OCI-LY3 (cell line): Measurements from ENCODE around the gene TRAPPC2L.

Experiments
- H2AFZ ChIP-seq: fragments of 200-600, 300-600 bp; shearing (Covaris generic); 2 replicates; pipeline ENCODE4 v1.6.0; 2014; ENCODE audit warnings: antibody characterized with exemption, low read depth, low read length
- H3K27ac ChIP-seq: fragments of 200-600, 300-600 bp; sonication (generic); 2 replicates; pipeline ENCODE4 v1.5.1; 2014; ENCODE audit warnings: mild to moderate bottlenecking, low read length, moderate library complexity, mixed read lengths
- H3K27me3 ChIP-seq: fragments of 200-600, 300-600 bp; sonication (generic); 2 replicates; pipeline ENCODE4 v1.6.1; 2014; ENCODE audit warnings: low read depth, low read length, mixed read lengths
- H3K36me3 ChIP-seq: fragments of 200-600, 300-600 bp; sonication (generic); replicated peaks from 2 replicates; pipeline ENCODE3; 2014; ENCODE audit warnings: low read depth, low read length, mixed read lengths
- H3K4me1 ChIP-seq: fragments of 300-600, 200-600 bp; sonication (generic); 2 replicates; pipeline ENCODE4 v1.6.1; 2014; ENCODE audit warnings: low read length, mixed read lengths
- H3K4me2 ChIP-seq: fragments of 200-600, 300-600 bp; sonication (generic); 2 replicates; pipeline ENCODE4 v1.6.1; 2014; ENCODE audit warnings: low read length, mixed read lengths
- H3K4me3 ChIP-seq: fragments of 300-600, 200-600 bp; sonication (generic); 2 replicates; pipeline ENCODE4 v1.5.1; 2014; ENCODE audit warnings: antibody characterized with exemption, mild to moderate bottlenecking, low read length, moderate library complexity
- H3K79me2 ChIP-seq: fragments of 300-600, 200-600 bp; shearing (Covaris generic); 2 replicates; pipeline ENCODE4 v1.6.1; 2014; ENCODE audit warnings: mild to moderate bottlenecking, low read length, mixed read lengths
- H3K9ac ChIP-seq: fragments of 300-600, 200-600 bp; shearing (Covaris generic); 2 replicates; pipeline ENCODE4 v1.6.0; 2014; ENCODE audit warnings: mild to moderate bottlenecking, low read length, moderate library complexity
- H3K9me3 ChIP-seq: fragments of 200-600, 300-600 bp; shearing (Covaris generic); 2 replicates; pipeline ENCODE4 v1.6.1; 2014; ENCODE audit warnings: low read length, mixed read lengths; ENCODE audit not compliant: insufficient read depth
- H4K20me1 ChIP-seq: fragments of 200-600, 300-600 bp; sonication (generic); 2 replicates; pipeline ENCODE4 v1.6.1; 2016; ENCODE audit warnings: low read length, mixed read lengths; ENCODE audit not compliant: insufficient read depth
- CTCF ChIP-seq: fragments of 200-600, 300-600 bp; sonication (generic); IDR thresholded peaks from 2 replicates; pipeline ENCODE4 v1.5.1; 2014; ENCODE audit warnings: antibody characterized with exemption, low read length, low read depth
- EZH2phosphoT487 ChIP-seq: fragments of 200-600 bp; shearing (Covaris generic); IDR thresholded peaks from 2 replicates; pipeline ENCODE4 v1.6.1; 2018; ENCODE audit warnings: antibody characterized with exemption, mixed run types, low read depth

The TRAPPC2L gene

GRCh38 chr16:88825146-88825545 is 31.8 kb upstream of the TRAPPC2L start:
- Histone ChIP-seq H3K27me3 (no peaks in the 10 kb centered on the region), H3K9me3 (no peaks in the 10 kb centered on the region), H3K9ac (no peak overlapping the region), H3K36me3 (no peaks in the 10 kb centered on the region), H3K4me3 (no peak overlapping the region), H3K4me2 (no peak overlapping the region), H3K79me2 (no peaks in the 10 kb centered on the region), H2AFZ (no peak overlapping the region), H4K20me1 (no peaks in the 10 kb centered on the region), H3K27ac (no peak overlapping the region), H3K4me1 (no peaks in the 10 kb centered on the region)
- TF ChIP-seq CTCF (no peak), EZH2phosphoT487 (no peak)

- H4K20me1 ChIP-seq, result no peaks in the 10 kb centered on the region; the same call in 1 of the 2 replicates
- no peak overlapping the region for H3K9ac ChIP-seq
- H3K4me1 ChIP-seq, result no peaks in the 10 kb centered on the region
- H3K4me2 ChIP-seq, result no peak overlapping the region
- H3K4me3 ChIP-seq, result no peak overlapping the region
- H2AFZ ChIP-seq, result no peak overlapping the region
- no peaks in the 10 kb centered on the region for H3K9me3 ChIP-seq
- H3K27me3 ChIP-seq, result no peaks in the 10 kb centered on the region
- TF ChIP-seq EZH2phosphoT487 (no peak), CTCF (no peak)
- H3K79me2 ChIP-seq, result no peaks in the 10 kb centered on the region
- H3K27ac ChIP-seq, result no peak overlapping the region
- H3K36me3 ChIP-seq, result no peaks in the 10 kb centered on the region
Observed at GRCh38 chr16:88826070-88826840, 30.7 kb upstream of the TRAPPC2L start.

GRCh38 chr16:88827727-88828126 is 29.2 kb upstream of the TRAPPC2L start:
- TF ChIP-seq CTCF, result no peak
- TF ChIP-seq EZH2phosphoT487, result no peak
- Histone ChIP-seq H3K9me3 (no peaks in the 10 kb centered on the region), H3K4me3 (no peak overlapping the region), H3K4me1 (peaks cover 5% of the 10 kb centered on the region; the same call in 1 of the 2 replicates), H3K9ac (no peak overlapping the region), H3K36me3 (no peaks in the 10 kb centered on the region), H4K20me1 (no peaks in the 10 kb centered on the region; the same call in 1 of the 2 replicates), H3K27me3 (no peaks in the 10 kb centered on the region), H3K4me2 (no peak overlapping the region), H2AFZ (no peak overlapping the region), H3K27ac (no peak overlapping the region), H3K79me2 (no peaks in the 10 kb centered on the region)

- no peak overlapping the region for H3K27ac ChIP-seq
Observed at GRCh38 chr16:88828711-88829110, 28.2 kb upstream of the TRAPPC2L start.

More at GRCh38 chr16:88828711-88829110, 28.2 kb upstream of the TRAPPC2L start:
- H3K4me3 ChIP-seq, result no peak overlapping the region
- no peaks in the 10 kb centered on the region for H3K36me3 ChIP-seq
- no peak overlapping the region for H3K9ac ChIP-seq
- no peak overlapping the region for H2AFZ ChIP-seq
- H3K9me3 ChIP-seq, result no peaks in the 10 kb centered on the region
- TF ChIP-seq EZH2phosphoT487 (no peak), CTCF (no peak)
- H3K4me1 ChIP-seq, result peaks cover 5% of the 10 kb centered on the region; the same call in 1 of the 2 replicates
- H4K20me1 ChIP-seq, result no peaks in the 10 kb centered on the region; the same call in 1 of the 2 replicates
- no peaks in the 10 kb centered on the region for H3K27me3 ChIP-seq
- no peaks in the 10 kb centered on the region for H3K79me2 ChIP-seq
- no peak overlapping the region for H3K4me2 ChIP-seq
